Activated naive CD8-positive, alpha-beta T cell treated with anti-CD3 and anti-CD28 coated beads for 36 hours (primary cell): ENCODE results near the gene ERBB4. TPM values are rescaled to one million over a fixed set of nuclear protein-coding genes. Genes with fewer than 3 reads are reported as not detected.
"Not testable (repeated sequence)": the region's sequence is repeated elsewhere in the genome, so short reads cannot be mapped to it uniquely, and the experiment has no call there.

ENCODE experiments used
- DNase-seq: peaks from one replicate; pipeline ENCODE4 v3.0.0; 2021
- H3K27ac Mint-ChIP-seq: one replicate; pipeline ENCODE4 v1.8.0; 2022; ENCODE audit warnings: mild to moderate bottlenecking, moderate library complexity, mixed read lengths
- H3K27me3 Mint-ChIP-seq: one replicate; pipeline ENCODE4 v1.8.0; 2022; ENCODE audit warnings: mild to moderate bottlenecking, mixed read lengths
- H3K36me3 Mint-ChIP-seq: one replicate; pipeline ENCODE4 v1.8.0; 2021; ENCODE audit warnings: mild to moderate bottlenecking, mixed read lengths
- H3K4me1 Mint-ChIP-seq: one replicate; pipeline ENCODE4 v1.8.0; 2021; ENCODE audit warnings: mixed read lengths
- H3K4me3 Mint-ChIP-seq: one replicate; pipeline ENCODE4 v1.8.0; 2022; ENCODE audit warnings: mild to moderate bottlenecking, moderate library complexity, mixed read lengths
- H3K9me3 Mint-ChIP-seq: one replicate; pipeline ENCODE4 v1.8.0; 2022; ENCODE audit warnings: mixed read lengths
- total RNA-seq, 2 experiments: library from RNA; stranded (reverse); gene quantifications; one replicate each; pipeline ENCODE4 v1.2.3, GENCODE V29; 2021

The ERBB4 gene
- total RNA-seq, 2 experiments from 2014 or later = not detected

DNA sequence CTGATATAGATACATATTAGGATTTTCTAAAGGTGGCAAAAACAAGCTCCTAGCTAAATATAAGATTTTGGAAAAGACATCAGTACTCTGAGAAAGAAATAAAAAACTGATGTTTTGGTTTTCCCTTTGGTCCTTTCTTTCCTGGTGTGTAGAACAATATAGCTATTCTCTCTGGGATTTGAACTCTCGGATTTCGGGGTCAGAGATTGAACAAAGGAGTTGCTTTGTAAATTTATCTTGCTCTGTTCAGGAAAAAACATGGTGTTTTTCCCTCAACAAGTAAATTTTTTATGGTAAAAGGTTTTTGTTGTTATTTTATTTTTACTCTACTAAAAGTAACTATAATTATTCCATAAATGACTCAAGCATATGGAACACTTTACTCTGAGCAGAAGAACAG, 889.3 kb downstream of the ERBB4 start:
- Mint-ChIP-seq H3K4me3 (no peak overlapping the region), H3K36me3 (no peaks in the 10 kb centered on the region), H3K4me1 (no peaks in the 10 kb centered on the region), H3K27ac (no peak overlapping the region), H3K9me3 (no peaks in the 10 kb centered on the region), H3K27me3 (no peaks in the 10 kb centered on the region)
- no peak for DNase-seq

DNA sequence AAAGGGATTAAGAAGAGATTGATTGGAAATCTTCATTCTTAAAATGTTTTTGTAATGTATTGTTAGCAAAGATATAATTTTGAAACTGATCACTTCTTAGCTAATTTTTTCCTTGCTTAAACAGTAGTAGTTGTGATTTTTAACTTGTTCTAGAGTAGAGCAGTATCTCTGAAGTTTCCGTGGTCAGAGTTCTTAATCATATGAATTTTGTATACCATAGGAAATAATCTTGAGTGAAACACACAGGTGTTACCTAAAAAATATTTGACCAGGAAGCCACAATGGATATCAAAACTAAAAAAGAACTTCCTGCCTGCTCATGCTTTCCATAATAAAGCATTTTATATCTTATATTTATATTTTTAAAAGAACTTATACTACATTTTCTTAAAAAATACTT, 907.1 kb downstream of the ERBB4 start:
- Mint-ChIP-seq H3K27me3 (no peaks in the 10 kb centered on the region), H3K27ac (no peak overlapping the region)

DNA sequence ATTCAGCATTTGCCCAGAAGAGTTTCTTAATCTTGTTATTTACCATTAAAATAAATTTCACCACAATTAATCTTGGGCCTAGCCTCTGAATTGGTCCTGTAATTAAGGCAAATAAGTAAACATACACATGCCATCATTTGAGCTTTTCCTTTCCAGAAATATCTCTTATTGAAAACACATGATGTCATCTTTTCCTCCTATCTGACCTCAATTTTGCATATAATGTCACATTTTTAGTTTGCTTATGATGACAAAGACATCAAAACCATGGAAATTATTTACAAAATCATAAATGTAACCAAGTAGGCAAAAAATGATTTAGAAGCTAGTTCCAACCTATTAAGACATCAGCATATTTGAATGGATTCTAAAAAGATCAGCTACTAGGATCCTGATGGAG, 915.5 kb downstream of the ERBB4 start:
- no peaks in the 10 kb centered on the region for H3K4me1 Mint-ChIP-seq
- no peaks in the 10 kb centered on the region for H3K27me3 Mint-ChIP-seq
- no peak overlapping the region for H3K27ac Mint-ChIP-seq
- H3K9me3 Mint-ChIP-seq = peaks cover 3% of the 10 kb centered on the region
- no peak for DNase-seq
- H3K36me3 Mint-ChIP-seq = no peaks in the 10 kb centered on the region
- no peak overlapping the region for H3K4me3 Mint-ChIP-seq

More for the DNA sequence above, 907.1 kb downstream of the ERBB4 start:
- no peak overlapping the region for H3K4me3 Mint-ChIP-seq
- no peaks in the 10 kb centered on the region for H3K4me1 Mint-ChIP-seq
- DNase-seq = no peak
- peaks cover 5% of the 10 kb centered on the region for H3K9me3 Mint-ChIP-seq
- no peaks in the 10 kb centered on the region for H3K36me3 Mint-ChIP-seq

DNA sequence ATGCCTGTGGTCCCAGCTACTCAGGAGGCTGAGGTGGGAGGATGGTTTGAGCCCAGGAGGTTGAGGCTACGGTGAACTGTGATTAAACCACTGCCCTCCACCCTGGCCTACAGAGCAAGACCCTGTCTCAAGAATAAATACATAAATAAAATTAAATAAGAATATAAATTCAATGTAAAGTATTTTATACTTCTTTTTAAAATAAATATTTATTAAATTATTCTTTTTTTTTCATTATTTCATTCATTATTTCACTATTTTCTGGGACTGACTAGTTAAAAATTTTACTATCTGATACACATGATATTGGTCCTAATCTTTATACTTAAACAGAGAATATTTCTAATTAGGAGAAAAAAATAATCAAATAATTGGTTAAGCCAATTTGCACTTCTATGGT, 917.6 kb downstream of the ERBB4 start:
- DNase-seq = no peak
- Mint-ChIP-seq H3K4me3 (no peak overlapping the region), H3K9me3 (no peaks in the 10 kb centered on the region), H3K27ac (no peak overlapping the region), H3K36me3 (no peaks in the 10 kb centered on the region), H3K27me3 (no peaks in the 10 kb centered on the region), H3K4me1 (no peaks in the 10 kb centered on the region)

DNA sequence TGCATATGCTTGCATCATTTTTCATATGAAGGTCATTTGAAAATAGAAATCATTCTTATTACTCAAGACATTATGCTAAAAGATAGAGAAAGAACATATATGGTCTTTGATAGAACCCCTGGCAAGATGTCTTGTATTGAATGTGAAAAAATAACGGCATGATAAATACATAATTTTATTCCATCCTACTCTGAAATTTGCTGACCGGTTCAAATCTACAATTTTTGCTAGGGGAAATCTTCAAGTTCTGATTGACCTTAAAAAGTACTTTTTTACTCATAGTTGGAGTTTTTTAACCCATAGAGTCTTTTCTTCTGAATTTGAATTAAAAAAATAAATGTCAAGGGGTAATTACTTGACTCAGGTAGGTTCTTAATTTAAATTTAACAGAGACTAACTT, 920.8 kb downstream of the ERBB4 start:
- Mint-ChIP-seq H3K4me3 (no peak overlapping the region), H3K27me3 (no peaks in the 10 kb centered on the region), H3K27ac (no peak overlapping the region), H3K4me1 (no peaks in the 10 kb centered on the region), H3K36me3 (no peaks in the 10 kb centered on the region), H3K9me3 (no peaks in the 10 kb centered on the region)
- DNase-seq = no peak

DNA sequence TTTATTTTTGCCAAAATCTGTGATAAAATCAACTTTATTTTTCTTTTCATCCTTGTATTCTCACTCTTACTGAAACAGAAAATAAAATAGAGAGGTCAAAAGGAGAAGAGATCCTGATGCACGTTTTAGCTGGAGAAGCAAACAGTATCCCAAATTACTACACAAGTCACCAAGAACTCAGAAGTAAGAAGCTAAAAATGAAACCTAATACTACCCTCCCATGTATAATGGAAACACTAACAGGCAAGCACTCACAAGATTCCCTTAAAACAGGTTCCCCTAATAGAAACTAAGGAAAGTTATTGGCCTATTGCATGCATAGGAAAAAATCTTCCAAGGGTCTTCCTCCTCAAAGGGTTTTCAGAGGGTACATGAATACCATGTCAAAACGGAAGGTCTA, 927.0 kb downstream of the ERBB4 start:
- Mint-ChIP-seq H3K36me3 (no peaks in the 10 kb centered on the region), H3K27me3 (no peaks in the 10 kb centered on the region), H3K9me3 (no peaks in the 10 kb centered on the region), H3K4me3 (peak overlapping the region; percentile 57), H3K4me1 (peaks cover 3% of the 10 kb centered on the region), H3K27ac (no peak overlapping the region)
- no peak for DNase-seq

DNA sequence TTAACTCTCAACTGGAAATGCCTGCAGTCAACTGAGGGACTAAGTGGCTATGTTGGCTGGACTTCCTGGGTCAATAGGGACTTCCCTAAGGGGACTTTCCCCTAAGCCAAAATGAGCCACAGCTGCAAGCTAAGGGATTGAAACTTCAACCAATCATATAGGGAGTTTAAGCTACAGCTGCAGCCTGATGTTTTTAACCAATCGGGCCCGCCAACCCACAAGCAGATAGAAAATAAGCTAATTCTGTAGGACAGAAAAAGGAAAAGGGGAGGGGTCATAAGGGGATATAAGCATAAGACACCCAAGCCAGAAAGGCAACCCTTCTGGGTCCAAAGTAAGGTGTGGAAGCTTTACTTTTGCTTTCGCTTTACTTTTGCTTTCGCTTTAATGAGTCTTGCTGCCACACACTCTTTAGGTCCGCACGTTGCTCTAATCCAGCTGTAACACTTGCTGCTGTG, 927.5 kb downstream of the ERBB4 start:
- Mint-ChIP-seq H3K9me3 (no peaks in the 10 kb centered on the region), H3K27ac (no peak overlapping the region), H3K4me3 (peak overlapping the region; percentile 57), H3K4me1 (peaks cover 3% of the 10 kb centered on the region), H3K27me3 (no peaks in the 10 kb centered on the region), H3K36me3 (no peaks in the 10 kb centered on the region)
- DNase-seq = peak; percentile 0

DNA sequence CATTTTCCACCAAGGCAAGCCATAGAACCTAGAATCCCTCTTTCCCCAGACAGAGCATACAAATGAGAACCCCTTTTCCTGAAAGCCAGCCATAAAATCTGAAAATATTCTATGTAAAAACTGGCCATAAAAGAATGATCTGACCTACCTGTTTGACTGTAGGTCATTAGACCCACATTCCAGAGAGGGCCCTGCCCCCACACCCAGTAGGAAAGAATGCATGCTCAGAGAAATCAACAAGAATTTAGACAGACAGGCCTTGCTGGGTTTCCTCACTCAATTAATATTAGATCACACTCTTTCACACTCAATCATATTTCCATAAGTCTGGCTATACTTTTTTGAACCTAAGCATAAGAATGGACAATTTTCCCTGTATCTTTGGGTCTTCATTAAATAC, 929.5 kb downstream of the ERBB4 start:
- H3K4me1 Mint-ChIP-seq = peaks cover 3% of the 10 kb centered on the region
- no peak overlapping the region for H3K27ac Mint-ChIP-seq
- H3K4me3 Mint-ChIP-seq = no peak overlapping the region
- H3K27me3 Mint-ChIP-seq = no peaks in the 10 kb centered on the region
- H3K36me3 Mint-ChIP-seq = no peaks in the 10 kb centered on the region
- no peaks in the 10 kb centered on the region for H3K9me3 Mint-ChIP-seq
- DNase-seq = no peak

DNA sequence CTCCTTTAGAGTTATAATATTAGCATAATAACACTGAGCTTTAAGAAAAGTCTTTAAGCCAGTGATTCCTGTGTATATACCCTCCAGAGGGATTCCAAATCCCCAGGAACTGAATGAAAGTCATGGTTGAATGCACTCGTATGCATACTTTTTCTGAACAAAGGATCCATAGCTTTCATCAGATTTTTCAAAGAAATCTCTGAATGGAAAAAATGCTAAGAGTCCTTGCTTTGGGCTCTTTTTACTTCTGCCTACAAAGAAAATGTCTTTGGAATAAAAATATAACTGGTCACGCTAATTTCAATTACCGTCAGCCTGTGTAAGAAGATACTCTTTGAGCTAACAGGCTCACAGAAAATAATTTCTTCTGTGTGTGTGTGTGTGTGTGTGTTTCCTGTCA, 939.5 kb downstream of the ERBB4 start:
- Mint-ChIP-seq H3K4me3 (no peak overlapping the region), H3K27ac (no peak overlapping the region), H3K36me3 (no peaks in the 10 kb centered on the region), H3K27me3 (peaks cover 4% of the 10 kb centered on the region), H3K4me1 (no peaks in the 10 kb centered on the region), H3K9me3 (no peaks in the 10 kb centered on the region)
- no peak for DNase-seq

DNA sequence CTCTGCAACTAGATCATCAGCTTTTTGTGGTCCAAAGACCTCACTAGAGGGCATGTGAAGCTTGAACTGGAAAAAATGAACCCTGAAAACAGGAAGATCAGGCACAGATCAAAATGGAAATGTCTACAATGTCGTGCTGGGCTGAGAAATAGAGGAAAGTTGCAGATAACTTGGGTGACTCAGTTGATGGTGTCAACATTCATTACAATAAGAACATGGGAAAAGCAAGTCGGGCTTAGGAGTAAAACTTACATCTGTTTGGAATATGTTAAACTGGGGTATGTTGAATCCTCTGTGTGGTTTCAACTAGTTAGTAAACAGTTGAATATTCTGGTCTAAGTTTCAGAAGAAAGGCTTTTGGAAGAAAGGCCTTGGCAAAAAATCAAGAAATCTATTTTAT, 940.4 kb downstream of the ERBB4 start:
- no peak for DNase-seq
- H3K9me3 Mint-ChIP-seq = peaks cover 1% of the 10 kb centered on the region
- H3K4me3 Mint-ChIP-seq = no peak overlapping the region
- H3K27me3 Mint-ChIP-seq = peaks cover 4% of the 10 kb centered on the region
- no peaks in the 10 kb centered on the region for H3K36me3 Mint-ChIP-seq
- H3K27ac Mint-ChIP-seq = no peak overlapping the region
- no peaks in the 10 kb centered on the region for H3K4me1 Mint-ChIP-seq

DNA sequence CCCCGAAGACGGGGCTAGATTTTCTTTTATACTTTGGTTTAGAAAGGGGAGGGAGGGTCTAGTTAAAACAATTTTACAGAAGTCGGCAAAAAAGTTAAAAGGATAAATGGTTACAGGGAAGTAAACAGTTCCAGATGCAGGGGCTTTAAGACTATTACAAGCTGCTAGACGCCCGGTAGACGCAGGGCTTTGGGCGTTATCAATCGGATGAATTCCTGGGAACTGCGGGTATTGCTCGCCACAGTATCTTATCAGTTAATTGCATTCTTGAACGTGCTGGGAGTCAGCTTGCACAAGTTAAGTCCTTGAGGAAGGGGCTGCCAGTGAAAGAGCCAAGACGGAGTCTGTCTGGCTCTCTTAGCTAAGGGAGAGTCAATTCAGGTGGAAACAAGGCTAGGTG, 946.6 kb downstream of the ERBB4 start:
- H3K27ac Mint-ChIP-seq, H3K36me3 Mint-ChIP-seq, H3K4me3 Mint-ChIP-seq, H3K9me3 Mint-ChIP-seq, H3K27me3 Mint-ChIP-seq, H3K4me1 Mint-ChIP-seq, DNase-seq: not testable (repeated sequence)

DNA sequence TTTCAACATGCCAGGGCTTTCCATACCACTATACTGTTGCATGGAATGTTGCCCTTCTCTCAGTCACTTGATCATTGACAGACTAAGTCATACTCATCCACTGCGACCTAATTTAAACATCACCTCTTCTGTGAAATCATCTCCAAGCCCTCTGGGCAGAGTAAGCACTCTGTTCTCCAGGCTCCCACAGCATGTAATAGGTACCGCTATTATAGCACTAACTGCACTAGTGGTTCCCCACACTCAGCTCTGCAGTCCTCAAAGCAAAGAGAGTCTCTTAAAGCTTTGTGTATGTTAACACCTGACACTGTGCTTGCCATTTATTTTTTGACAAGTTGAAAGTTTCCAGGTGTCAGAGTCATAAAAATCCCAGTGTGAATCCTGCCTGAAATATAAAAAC, 947.2 kb downstream of the ERBB4 start:
- DNase-seq = no peak
- Mint-ChIP-seq H3K36me3 (no peaks in the 10 kb centered on the region), H3K27ac (no peak overlapping the region), H3K4me3 (no peak overlapping the region), H3K9me3 (peaks cover 1% of the 10 kb centered on the region), H3K4me1 (no peaks in the 10 kb centered on the region), H3K27me3 (no peaks in the 10 kb centered on the region)

DNA sequence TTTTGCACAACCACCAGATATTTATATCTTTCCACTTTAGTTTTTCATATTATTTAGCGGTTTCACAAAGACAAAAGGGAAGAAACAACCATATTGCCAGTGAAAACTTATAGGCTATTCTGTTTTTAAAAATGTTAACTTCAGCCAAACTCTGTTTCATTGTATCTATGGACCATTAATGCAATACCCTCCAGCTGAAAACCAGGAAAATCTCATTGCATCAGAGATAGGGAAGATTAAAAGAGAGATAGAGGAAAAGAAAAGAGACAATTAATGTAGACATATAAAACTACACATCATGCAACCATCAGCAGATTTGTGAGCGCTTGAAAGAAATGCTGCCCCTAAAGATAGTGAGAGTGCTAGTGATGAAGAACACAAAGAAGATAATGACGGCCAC, 970.2 kb downstream of the ERBB4 start:
- Mint-ChIP-seq H3K9me3 (no peaks in the 10 kb centered on the region), H3K27ac (no peak overlapping the region), H3K27me3 (no peaks in the 10 kb centered on the region), H3K4me1 (no peaks in the 10 kb centered on the region), H3K36me3 (no peaks in the 10 kb centered on the region), H3K4me3 (no peak overlapping the region)
- no peak for DNase-seq

DNA sequence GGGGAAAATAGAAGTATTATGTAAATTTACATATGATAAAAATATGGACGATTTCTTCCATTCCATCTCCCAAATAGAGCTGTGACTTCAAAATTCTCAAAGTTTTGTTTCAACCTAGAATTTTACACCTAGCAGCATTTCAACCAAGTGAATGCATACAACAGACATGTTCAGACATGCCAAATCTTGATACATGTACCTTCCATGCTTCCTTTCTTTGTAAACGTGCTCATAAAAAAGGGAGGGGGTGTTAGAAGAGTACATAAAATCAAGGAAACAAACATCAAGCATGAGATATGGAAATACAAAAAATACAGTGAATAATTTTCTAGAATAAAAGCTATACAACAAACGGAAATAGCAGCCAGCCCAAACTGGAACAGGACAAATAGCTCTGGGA, 974.2 kb downstream of the ERBB4 start:
- H3K27ac Mint-ChIP-seq = no peak overlapping the region
- H3K36me3 Mint-ChIP-seq = no peaks in the 10 kb centered on the region
- no peaks in the 10 kb centered on the region for H3K27me3 Mint-ChIP-seq
- H3K4me3 Mint-ChIP-seq = no peak overlapping the region
- no peaks in the 10 kb centered on the region for H3K9me3 Mint-ChIP-seq
- DNase-seq = no peak
- no peaks in the 10 kb centered on the region for H3K4me1 Mint-ChIP-seq

DNA sequence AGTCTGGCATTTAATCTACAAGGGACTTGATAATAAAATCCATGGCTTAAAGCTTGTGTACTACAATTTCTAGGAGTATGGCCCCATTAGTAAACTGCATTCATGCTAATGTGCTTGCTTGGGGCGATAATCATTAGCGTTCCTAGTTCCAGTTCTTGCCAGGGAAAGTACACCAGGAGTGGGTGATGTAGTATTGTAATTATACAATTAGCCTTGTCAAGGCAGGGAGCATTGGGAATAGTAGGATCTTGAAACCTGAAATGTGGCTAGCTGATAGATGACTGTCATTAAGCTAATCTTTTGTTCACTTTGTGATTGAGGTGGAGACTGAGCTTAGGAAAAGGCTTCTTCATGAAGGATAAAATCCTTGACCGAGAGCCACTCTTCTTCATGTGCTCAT, 993.0 kb downstream of the ERBB4 start:
- no peak for DNase-seq
- no peak overlapping the region for H3K4me3 Mint-ChIP-seq

DNA sequence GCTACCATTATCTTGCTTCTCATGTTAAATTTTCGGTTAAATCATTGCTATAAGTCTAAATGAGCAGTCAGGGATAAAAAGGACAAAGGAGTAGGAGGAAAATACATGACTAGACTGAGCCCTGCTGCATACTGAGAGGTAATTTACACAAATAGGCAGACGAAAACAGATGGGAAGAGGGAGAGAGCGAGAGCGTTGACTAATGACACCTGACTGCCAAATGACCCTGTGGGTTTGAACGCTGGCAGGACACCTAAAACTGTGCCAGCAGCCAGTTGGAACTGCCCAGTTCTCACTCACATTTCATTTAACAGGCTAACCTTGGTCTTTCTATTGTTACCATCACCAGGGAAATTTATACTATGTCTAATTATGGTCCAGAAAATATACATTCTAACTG, 1004.0 kb downstream of the ERBB4 start:
- no peaks in the 10 kb centered on the region for H3K4me1 Mint-ChIP-seq
- H3K9me3 Mint-ChIP-seq = peaks cover 3% of the 10 kb centered on the region
- no peaks in the 10 kb centered on the region for H3K36me3 Mint-ChIP-seq
- no peaks in the 10 kb centered on the region for H3K27me3 Mint-ChIP-seq
- DNase-seq = no peak
- no peak overlapping the region for H3K27ac Mint-ChIP-seq
- H3K4me3 Mint-ChIP-seq = no peak overlapping the region

More for the DNA sequence above, 993.0 kb downstream of the ERBB4 start:
- Mint-ChIP-seq H3K4me1 (no peaks in the 10 kb centered on the region), H3K27ac (no peak overlapping the region), H3K36me3 (no peaks in the 10 kb centered on the region), H3K9me3 (no peaks in the 10 kb centered on the region), H3K27me3 (no peaks in the 10 kb centered on the region)

DNA sequence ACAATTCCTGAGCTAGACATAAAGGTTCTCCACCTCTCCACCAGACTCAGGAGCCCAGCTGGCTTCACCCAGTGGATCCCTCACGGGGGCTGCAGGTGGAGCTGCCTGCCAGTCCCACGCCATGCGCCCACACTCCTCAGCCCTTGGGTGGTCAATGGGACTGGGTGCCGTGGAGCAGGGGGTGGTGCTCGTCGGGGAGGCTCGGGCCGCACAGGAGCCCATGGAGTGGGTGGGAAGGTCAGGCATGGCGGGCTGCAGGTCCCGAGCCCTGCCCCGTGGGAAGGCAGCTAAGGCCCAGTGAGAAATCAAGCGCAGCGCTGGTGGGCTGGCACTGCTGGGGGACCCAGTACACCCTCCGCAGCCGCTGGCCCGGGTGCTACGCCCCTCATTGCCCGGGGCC, 1014.4 kb downstream of the ERBB4 start:
- H3K9me3 Mint-ChIP-seq, H3K27me3 Mint-ChIP-seq: not testable (repeated sequence)

More for the DNA sequence above, 1014.4 kb downstream of the ERBB4 start:
- not testable (repeated sequence) for H3K4me1 Mint-ChIP-seq, H3K27ac Mint-ChIP-seq, H3K4me3 Mint-ChIP-seq, DNase-seq, H3K36me3 Mint-ChIP-seq
